NT2/D1 (cell line): ENCODE measurements around the gene PPIB.

Experiments used
- DNase-seq: peaks from one replicate; pipeline ENCODE4 v3.0.0-alpha.2; 2011; ENCODE audit warnings: low read depth, low spot score
- H3K27me3 ChIP-seq: 2 replicates; pipeline ENCODE4 v1.6.0; 2011; ENCODE audit warnings: mild to moderate bottlenecking; ENCODE audit not compliant: insufficient read length, insufficient read depth
- H3K36me3 ChIP-seq: 2 replicates; pipeline ENCODE4 v1.6.1; 2011; ENCODE audit warnings: mild to moderate bottlenecking, low read length, mixed read lengths; ENCODE audit not compliant: insufficient read depth, insufficient read length
- H3K4me1 ChIP-seq: 2 replicates; pipeline ENCODE4 v1.5.1; 2011; ENCODE audit not compliant: insufficient read depth, insufficient read length
- H3K4me3 ChIP-seq: 2 replicates; pipeline ENCODE4 v1.5.1; 2011; ENCODE audit warnings: low read depth; ENCODE audit not compliant: insufficient read length
- H3K9ac ChIP-seq: 2 replicates; pipeline ENCODE4 v1.6.0; 2011; ENCODE audit warnings: low read depth; ENCODE audit not compliant: insufficient read length
- H3K9me3 ChIP-seq: 2 replicates; pipeline ENCODE4 v1.5.1; 2011; ENCODE audit warnings: mild to moderate bottlenecking, low read length; ENCODE audit not compliant: insufficient read depth
- SUZ12 ChIP-seq: IDR thresholded peaks from 2 replicates; pipeline ENCODE4 v1.6.1; 2011; ENCODE audit not compliant: insufficient read length, insufficient read depth; ENCODE audit errors: extremely low read depth
- YY1 ChIP-seq: IDR thresholded peaks from 2 replicates; pipeline ENCODE4 v1.6.1; 2011; ENCODE audit not compliant: insufficient read length, insufficient read depth
- ZNF274 ChIP-seq: IDR thresholded peaks from 2 replicates; pipeline ENCODE4 v1.6.1; 2011; ENCODE audit warnings: mild to moderate bottlenecking, low read depth, low read length

The PPIB gene

GRCh38 chr15:64144192-64144564 is 18.6 kb downstream of the PPIB start:
- TF ChIP-seq SUZ12: no peak
- TF ChIP-seq YY1: no peak
- TF ChIP-seq ZNF274: no peak
- Histone ChIP-seq H3K4me3 (no peak overlapping the region), H3K9me3 (no peaks in the 10 kb centered on the region), H3K27me3 (no peaks in the 10 kb centered on the region), H3K4me1 (peaks cover 7% of the 10 kb centered on the region), H3K9ac (no peak overlapping the region), H3K36me3 (peaks cover 35% of the 10 kb centered on the region)
- no peak for DNase-seq

GRCh38 chr15:64143276-64143675 is 19.5 kb downstream of the PPIB start:
- no peak overlapping the region for H3K4me3 ChIP-seq
- no peaks in the 10 kb centered on the region for H3K27me3 ChIP-seq
- H3K4me1 ChIP-seq: peaks cover 7% of the 10 kb centered on the region
- no peak for DNase-seq
- no peaks in the 10 kb centered on the region for H3K9me3 ChIP-seq
- H3K36me3 ChIP-seq: peaks cover 41% of the 10 kb centered on the region
- TF ChIP-seq SUZ12 (no peak), YY1 (no peak), ZNF274 (no peak)
- no peak overlapping the region for H3K9ac ChIP-seq

- peaks cover 54% of the 10 kb centered on the region for H3K36me3 ChIP-seq
- H3K4me1 ChIP-seq: peaks cover 2% of the 10 kb centered on the region
These were observed 20.9 kb downstream of the PPIB start for GRCh38 chr15:64141798-64142512.

GRCh38 chr15:64138331-64138941 is 24.4 kb downstream of the PPIB start:
- Histone ChIP-seq H3K9me3 (no peaks in the 10 kb centered on the region), H3K36me3 (peaks cover 69% of the 10 kb centered on the region), H3K9ac (no peak overlapping the region), H3K4me3 (no peak overlapping the region), H3K4me1 (no peaks in the 10 kb centered on the region), H3K27me3 (no peaks in the 10 kb centered on the region)
- DNase-seq: no peak
- TF ChIP-seq YY1 (no peak), ZNF274 (no peak), SUZ12 (no peak)

More at GRCh38 chr15:64141798-64142512, 20.9 kb downstream of the PPIB start:
- Histone ChIP-seq H3K27me3 (no peaks in the 10 kb centered on the region), H3K4me3 (no peak overlapping the region), H3K9ac (no peak overlapping the region), H3K9me3 (no peaks in the 10 kb centered on the region)
- DNase-seq: no peak
- TF ChIP-seq YY1: no peak
- no peak for TF ChIP-seq SUZ12
- no peak for TF ChIP-seq ZNF274

- peaks cover 68% of the 10 kb centered on the region for H3K36me3 ChIP-seq
These were observed 25.5 kb downstream of the PPIB start for GRCh38 chr15:64137226-64137833.

GRCh38 chr15:64136347-64136746 is 26.5 kb downstream of the PPIB start:
- no peaks in the 10 kb centered on the region for H3K27me3 ChIP-seq
- TF ChIP-seq YY1: no peak
- TF ChIP-seq ZNF274: no peak
- no peak for TF ChIP-seq SUZ12
- H3K36me3 ChIP-seq: peaks cover 68% of the 10 kb centered on the region
- no peaks in the 10 kb centered on the region for H3K9me3 ChIP-seq
- no peak overlapping the region for H3K4me3 ChIP-seq
- H3K4me1 ChIP-seq: no peaks in the 10 kb centered on the region
- H3K9ac ChIP-seq: no peak overlapping the region
- DNase-seq: no peak

More at GRCh38 chr15:64137226-64137833, 25.5 kb downstream of the PPIB start:
- DNase-seq: no peak
- no peaks in the 10 kb centered on the region for H3K4me1 ChIP-seq
- no peak overlapping the region for H3K9ac ChIP-seq
- no peaks in the 10 kb centered on the region for H3K9me3 ChIP-seq
- H3K27me3 ChIP-seq: no peaks in the 10 kb centered on the region
- no peak for TF ChIP-seq SUZ12
- no peak for TF ChIP-seq YY1
- TF ChIP-seq ZNF274: no peak
- no peak overlapping the region for H3K4me3 ChIP-seq

- no peak for TF ChIP-seq SUZ12
- TF ChIP-seq YY1: no peak
- no peak for TF ChIP-seq ZNF274
- Histone ChIP-seq H3K9ac (no peak overlapping the region), H3K4me1 (no peaks in the 10 kb centered on the region), H3K9me3 (no peaks in the 10 kb centered on the region), H3K27me3 (no peaks in the 10 kb centered on the region), H3K36me3 (peaks cover 85% of the 10 kb centered on the region), H3K4me3 (no peak overlapping the region)
- no peak for DNase-seq
These were observed 28.4 kb downstream of the PPIB start for GRCh38 chr15:64134345-64134829.
